Gastroesophageal sphincter (tissue), 3 donors: Measurements from ENCODE around the gene PRORP.

ENCODE experiments used
- EP300 ChIP-seq: sonication (generic); formaldehyde crosslinking; IDR thresholded peaks from one replicate; pipeline ENCODE4 v1.6.1; 2017; ENCODE audit warnings: antibody characterized with exemption, mild to moderate bottlenecking
- POLR2AphosphoS5 ChIP-seq: sonication (generic); formaldehyde crosslinking; IDR thresholded peaks from one replicate; pipeline ENCODE4 v1.6.1; 2017; ENCODE audit warnings: antibody characterized with exemption
- TF ChIP-seq, protein P1 (sequence below), 4 experiments: fragments of 200-600 bp in 2 of 4; fragments of 450-650 bp in 2 of 4; sonication (generic) in 1 of 4; IDR thresholded peaks; one replicate each; pipeline ENCODE4 v1.5.1; 2017 to 2019; ENCODE audit warnings: antibody characterized with exemption in 4 of 4, mild to moderate bottlenecking in 2 of 4, moderate library complexity in 2 of 4

DNA sequence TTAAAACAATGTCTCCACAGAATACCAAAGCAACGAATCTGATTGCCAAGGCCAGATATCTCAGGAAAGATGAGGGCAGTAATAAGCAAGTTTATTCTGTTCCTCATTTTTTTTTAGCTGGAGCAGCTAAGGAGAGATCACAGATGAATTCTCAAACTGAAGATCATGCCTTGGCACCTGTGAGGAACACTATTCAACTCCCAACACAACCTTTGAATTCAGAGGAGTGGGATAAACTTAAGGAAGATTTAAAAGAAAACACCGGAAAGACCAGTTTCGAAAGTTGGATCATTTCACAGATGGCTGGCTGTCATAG lies 994 bp downstream of the PRORP start:
- TF ChIP-seq, protein P1, sequence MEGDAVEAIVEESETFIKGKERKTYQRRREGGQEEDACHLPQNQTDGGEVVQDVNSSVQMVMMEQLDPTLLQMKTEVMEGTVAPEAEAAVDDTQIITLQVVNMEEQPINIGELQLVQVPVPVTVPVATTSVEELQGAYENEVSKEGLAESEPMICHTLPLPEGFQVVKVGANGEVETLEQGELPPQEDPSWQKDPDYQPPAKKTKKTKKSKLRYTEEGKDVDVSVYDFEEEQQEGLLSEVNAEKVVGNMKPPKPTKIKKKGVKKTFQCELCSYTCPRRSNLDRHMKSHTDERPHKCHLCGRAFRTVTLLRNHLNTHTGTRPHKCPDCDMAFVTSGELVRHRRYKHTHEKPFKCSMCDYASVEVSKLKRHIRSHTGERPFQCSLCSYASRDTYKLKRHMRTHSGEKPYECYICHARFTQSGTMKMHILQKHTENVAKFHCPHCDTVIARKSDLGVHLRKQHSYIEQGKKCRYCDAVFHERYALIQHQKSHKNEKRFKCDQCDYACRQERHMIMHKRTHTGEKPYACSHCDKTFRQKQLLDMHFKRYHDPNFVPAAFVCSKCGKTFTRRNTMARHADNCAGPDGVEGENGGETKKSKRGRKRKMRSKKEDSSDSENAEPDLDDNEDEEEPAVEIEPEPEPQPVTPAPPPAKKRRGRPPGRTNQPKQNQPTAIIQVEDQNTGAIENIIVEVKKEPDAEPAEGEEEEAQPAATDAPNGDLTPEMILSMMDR (IDR thresholded peaks at IDR 0.05): no peak
- TF ChIP-seq EP300 (no peak), POLR2AphosphoS5 (no peak)
